Transverse colon (tissue), 4 donors: ENCODE results near the gene TASOR. TPM values are rescaled to one million over a fixed set of nuclear protein-coding genes. Genes with fewer than 3 reads are reported as not detected.

Experiments used
- DNase-seq: peaks from one replicate; pipeline ENCODE4 v3.0.0-alpha.2; 2019
- H3K27ac ChIP-seq, 4 donors: fragments of 200-600 bp; sonication (generic); 2 replicates each; pipeline ENCODE4 v1.5.1; 2016 to 2018; ENCODE audit warnings: inconsistent platforms in 4 of 4
- H3K27me3 ChIP-seq: fragments of 200-600 bp; sonication (generic); 2 replicates; pipeline ENCODE4 v1.5.1; 2017; ENCODE audit warnings: inconsistent platforms
- H3K36me3 ChIP-seq, 4 donors: fragments of 200-600 bp; sonication (generic); 2 replicates each; pipeline ENCODE4 v1.5.1; 2017 to 2019; ENCODE audit warnings: inconsistent platforms in 4 of 4
- H3K4me1 ChIP-seq, 4 donors: fragments of 200-600 bp; sonication (generic); 2 replicates each; pipeline ENCODE4 v1.5.1; 2017 to 2020; ENCODE audit warnings: inconsistent platforms in 4 of 4
- H3K4me3 ChIP-seq, 4 donors: fragments of 200-600 bp; sonication (generic); 1 replicate in 1 of 4; 2 replicates in 3 of 4; pipeline versions ENCODE4 v1.5.1 to v1.6.1; 2017 to 2019; ENCODE audit warnings: inconsistent platforms in 4 of 4
- H3K9me3 ChIP-seq, 2 donors: fragments of 200-600 bp; sonication (generic); 2 replicates each; pipeline ENCODE4 v1.5.1; 2017 to 2019; ENCODE audit warnings: inconsistent platforms in 2 of 2
- CTCF ChIP-seq, 5 experiments: fragments of 200-600 bp in 3 of 5; fragments of 450-650 bp in 2 of 5; sonication (generic) in 3 of 5; IDR thresholded peaks; 1 replicate in 2 of 5; 2 replicates in 3 of 5; pipeline ENCODE4 v1.5.1; 2016 to 2017; ENCODE audit warnings: antibody characterized with exemption in 5 of 5, inconsistent platforms in 3 of 5, mild to moderate bottlenecking in 2 of 5, moderate library complexity in 1 of 5
- EP300 ChIP-seq: sonication (generic); formaldehyde crosslinking; IDR thresholded peaks from one replicate; pipeline ENCODE4 v1.6.1; 2017; ENCODE audit warnings: antibody characterized with exemption, low read depth
- POLR2A ChIP-seq: fragments of 450-650 bp; IDR thresholded peaks from one replicate; pipeline ENCODE4 v1.6.1; 2016; ENCODE audit warnings: antibody characterized with exemption, mild to moderate bottlenecking, moderate library complexity
- POLR2AphosphoS5 ChIP-seq, 3 donors: sonication (generic); formaldehyde crosslinking; IDR thresholded peaks; one replicate each; pipeline ENCODE4 v1.6.1; 2016; ENCODE audit warnings: antibody characterized with exemption in 3 of 3
- WGBS, 2 donors: methylation state at CpG; one replicate each; pipeline ENCODE4 v1.1.5; 2018; ENCODE audit warnings: low coverage in 1 of 2; 5-methylcytosine and 5-hydroxymethylcytosine counted together
- in situ Hi-C, 4 donors: fragments of 200-750 bp; cut with MboI; loops; one replicate each; pipeline versions ENCODE4 v1.15.0 to v1.15.1; 2017; ENCODE audit warnings: low sequenced_read_pairs in 3 of 4, low pct_ligation_motif_present in 1 of 4, low pct_unique_long_range_greater_than_20kb in 1 of 4
- intact Hi-C: fragments of 100-400 bp; cut with DNase I; formaldehyde crosslinking; loops from one replicate; pipeline ENCODE4 v1.15.1; 2023; ENCODE audit warnings: low total_unique reads
- total RNA-seq, 4 donors: library from RNA; depleted of rRNA; stranded (reverse); fragments of >200 nt; gene quantifications; one replicate each; pipeline ENCODE4 v1.1.0, GENCODE V29; 2016

TASOR gene
- total RNA-seq, 4 donors from 2014 or later: 25.9 to 69.1 (median 57.1) TPM

DNA sequence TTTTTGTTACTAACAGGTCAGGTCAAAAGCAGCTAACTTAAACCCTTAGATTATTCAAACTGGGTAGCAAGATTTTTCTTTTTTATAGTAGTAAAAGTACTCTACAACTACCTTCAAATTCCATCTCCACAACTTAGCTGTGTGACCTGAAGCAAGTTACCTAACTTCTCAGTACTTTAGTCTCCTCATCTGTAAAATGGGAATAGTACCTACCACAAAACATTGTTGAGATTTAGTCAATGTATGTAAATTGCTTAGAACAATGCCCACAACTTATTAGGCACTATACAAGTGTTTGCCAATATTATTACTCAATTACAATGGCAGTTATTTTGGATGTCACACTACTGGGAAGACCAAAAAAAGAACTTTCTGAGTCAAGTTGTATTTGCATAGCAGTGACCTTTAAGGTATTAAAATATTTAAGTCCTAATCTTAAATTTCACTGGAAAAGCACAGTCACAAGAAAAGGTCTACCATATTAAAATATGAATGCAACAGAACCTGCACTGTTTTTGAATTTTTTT, 2.9 kb downstream of the TASOR start:
- Histone ChIP-seq H3K4me1 (peaks cover 5 to 47% (median 17%) of the 10 kb centered on the region in 4 donors), H3K9me3 (no peaks in the 10 kb centered on the region), H3K4me3 (no peak overlapping the region), H3K27ac (no peak overlapping the region), H3K36me3 (no peaks in the 10 kb centered on the region), H3K27me3 (no peaks in the 10 kb centered on the region)
- in situ Hi-C loops (no loop called here), intact Hi-C loops (no loop called here)
- no peak for TF ChIP-seq POLR2A
- DNase-seq: no peak

- Histone ChIP-seq H3K27me3 (no peaks in the 10 kb centered on the region), H3K36me3 (peaks cover 0 to 3% (median 0%) of the 10 kb centered on the region in 4 donors), H3K4me1 (peaks cover 5 to 41% (median 12%) of the 10 kb centered on the region in 4 donors), H3K27ac (no peak overlapping the region), H3K4me3 (no peak overlapping the region), H3K9me3 (no peaks in the 10 kb centered on the region)
- intact Hi-C loops: no loop called here
- DNase-seq: no peak
- WGBS, 2 donors: 32 to 60% methylated on average over 1 of the region's 1 CpG
- TF ChIP-seq EP300 (no peak), CTCF (IDR thresholded peaks at IDR 0.05) (no peak), POLR2AphosphoS5 (IDR thresholded peaks at IDR 0.05) (no peak), POLR2A (no peak)
- in situ Hi-C loops: no loop called here
Observed at GRCh38 chr3:56677286-56677685, 5.8 kb downstream of the TASOR start.

GRCh38 chr3:56673781-56674457, 9.1 kb downstream of the TASOR start:
- intact Hi-C loops: no loop called here

DNA sequence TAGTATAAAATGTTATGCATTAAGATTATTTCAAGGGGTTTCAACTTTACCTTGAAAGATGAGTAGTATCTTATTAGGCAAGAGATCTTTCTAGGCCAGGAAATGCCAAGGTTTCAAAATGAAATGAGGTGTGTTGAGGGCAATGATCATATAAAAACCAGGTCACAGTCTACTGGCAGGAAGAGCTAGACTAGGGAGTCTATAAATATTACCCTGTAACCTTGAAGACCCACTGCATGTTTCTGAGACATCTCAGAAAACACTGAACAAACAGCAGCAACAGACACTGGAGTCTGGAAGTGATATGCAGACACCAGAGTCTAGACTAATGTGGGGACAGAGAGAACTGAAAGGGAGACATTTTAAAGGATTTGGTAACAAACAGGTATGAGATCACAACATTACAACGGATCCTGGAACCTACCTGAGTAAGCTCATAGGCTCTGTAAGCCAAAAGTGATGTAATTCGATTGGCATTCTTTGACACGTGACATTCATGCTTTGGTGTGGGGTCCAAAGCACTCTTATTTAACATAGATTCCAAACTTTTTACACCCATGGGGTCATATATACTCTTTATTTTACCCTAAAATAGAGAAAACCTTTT, 15.0 kb downstream of the TASOR start:
- in situ Hi-C loops: no loop called here

More at GRCh38 chr3:56673781-56674457, 9.1 kb downstream of the TASOR start:
- H3K4me1 ChIP-seq: peaks cover 0 to 10% (median 0%) of the 10 kb centered on the region in 4 donors
- WGBS, 2 donors: 74 to 89% methylated on average over 2 of the region's 2 CpGs
- H3K27me3 ChIP-seq: no peaks in the 10 kb centered on the region
- no peak overlapping the region for H3K4me3 ChIP-seq
- H3K27ac ChIP-seq: no peak overlapping the region
- H3K36me3 ChIP-seq: peaks cover 0 to 36% (median 12%) of the 10 kb centered on the region in 4 donors
- H3K9me3 ChIP-seq: no peaks in the 10 kb centered on the region
- no peak for TF ChIP-seq EP300
- no peak for TF ChIP-seq CTCF (IDR thresholded peaks at IDR 0.05)
- no peak for DNase-seq
- in situ Hi-C loops: no loop called here

More for the DNA sequence above, 15.0 kb downstream of the TASOR start:
- Histone ChIP-seq H3K27me3 (no peaks in the 10 kb centered on the region), H3K36me3 (peaks cover 0 to 83% (median 37%) of the 10 kb centered on the region in 4 donors), H3K9me3 (no peaks in the 10 kb centered on the region), H3K27ac (no peak overlapping the region), H3K4me1 (no peaks in the 10 kb centered on the region), H3K4me3 (no peak overlapping the region)
- TF ChIP-seq EP300 (no peak), POLR2AphosphoS5 (IDR thresholded peaks at IDR 0.05) (no peak), POLR2A (no peak), CTCF (IDR thresholded peaks at IDR 0.05) (no peak)
- intact Hi-C loops: no loop called here
- 77 to 80% methylated on average over 2 to 3 of the region's 3 CpGs for WGBS, 2 donors
- DNase-seq: no peak
